ENCODE data around the gene UNC79.

Gene UNC79

DNA sequence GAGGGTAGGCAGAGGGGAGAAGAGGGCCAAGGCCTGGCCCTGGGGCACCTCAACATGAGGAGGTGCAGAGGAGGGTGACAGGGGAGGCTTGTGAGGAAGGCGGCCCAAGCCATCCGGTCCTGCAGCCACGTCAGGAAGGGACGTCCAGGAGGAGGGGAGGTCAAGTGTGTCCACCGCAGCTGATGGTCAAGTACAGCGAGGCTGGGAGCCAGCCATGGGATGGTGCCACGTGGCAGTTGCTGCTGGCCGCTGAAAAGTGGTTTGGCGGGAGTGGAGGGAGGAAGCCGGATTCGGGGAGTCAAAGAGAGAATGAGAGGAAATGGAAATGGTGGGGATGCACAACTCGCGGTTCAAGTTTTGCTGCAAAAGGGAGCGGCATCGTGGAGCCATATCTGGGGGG, 316.4 kb downstream of the UNC79 start:
- TF ChIP-seq CTCF (IDR thresholded peaks at IDR 0.05; ENCODE audit: low read depth, low read length, missing control alignments) = no peak
- in situ Hi-C loops (cut with HindIII; ENCODE audit: low pct_ligation_motif_present, low sequenced_read_pairs) = no loop called here
- no peak for DNase-seq
- no peaks in the 10 kb centered on the region for H3K27me3 ChIP-seq (replicated peaks)
- no peaks in the 10 kb centered on the region for H3K36me3 ChIP-seq (replicated peaks)
- H3K4me3 ChIP-seq (ENCODE audit: low read depth, low read length) = no peak overlapping the region
- no peak overlapping the region for H3K27ac ChIP-seq

- no peaks in the 10 kb centered on the region for H3K36me3 ChIP-seq (replicated peaks)
- no peak overlapping the region for H3K27ac ChIP-seq
- no peaks in the 10 kb centered on the region for H3K27me3 ChIP-seq (replicated peaks)
- no peak for DNase-seq
- TF ChIP-seq CTCF (IDR thresholded peaks at IDR 0.05; ENCODE audit: low read depth, low read length, missing control alignments) = no peak
- in situ Hi-C loops (cut with HindIII; ENCODE audit: low pct_ligation_motif_present, low sequenced_read_pairs) = no loop called here
- no peak overlapping the region for H3K4me3 ChIP-seq (ENCODE audit: low read depth, low read length)
Measured at GRCh38 chr14:93747560-93747959, 316.8 kb downstream of the UNC79 start.

DNA sequence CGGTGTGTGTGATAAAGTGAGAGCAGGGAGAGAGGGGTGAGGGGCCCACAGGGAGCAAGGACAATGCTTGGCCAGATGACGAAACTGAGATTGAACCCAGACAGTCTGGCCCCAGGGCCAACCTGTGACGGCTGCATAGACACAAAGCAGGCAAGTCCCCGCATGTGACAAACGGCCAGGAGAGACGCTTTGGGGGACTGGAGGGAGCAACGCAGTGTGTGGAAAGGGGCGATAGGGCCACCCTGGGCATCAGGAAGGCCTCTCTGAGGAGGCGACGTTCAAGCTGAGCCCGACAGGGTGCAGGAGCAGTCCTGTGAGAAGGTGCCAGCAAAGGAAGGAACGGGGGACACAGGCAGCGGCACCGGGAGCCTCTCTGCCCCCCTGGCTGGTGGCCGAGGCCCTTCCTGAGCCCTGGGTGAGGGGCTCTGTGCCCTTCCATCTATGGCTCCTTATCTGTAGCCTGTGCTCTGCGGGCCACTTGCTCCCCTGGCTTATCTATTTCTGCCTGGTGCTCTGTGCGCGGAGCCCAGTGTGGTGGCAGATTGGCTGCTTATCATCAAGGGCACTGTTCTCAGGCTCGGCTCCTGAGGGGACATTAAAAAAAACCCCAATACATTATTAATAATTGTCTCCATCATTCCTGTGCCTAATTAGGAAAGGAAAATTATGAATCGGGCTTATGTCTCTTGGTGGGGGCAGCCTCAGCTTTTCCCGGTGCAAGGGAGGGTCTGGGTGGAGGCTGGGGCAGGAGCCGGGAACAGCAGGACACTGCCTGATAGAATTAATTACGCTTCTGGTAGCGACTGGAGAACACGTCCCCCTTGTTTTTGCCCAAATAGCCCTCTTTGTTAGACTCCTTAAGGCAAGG, 317.7 kb downstream of the UNC79 start:
- Histone ChIP-seq H3K27ac (no peak overlapping the region), H3K36me3 (replicated peaks) (no peaks in the 10 kb centered on the region), H3K4me3 (ENCODE audit: low read depth, low read length) (no peak overlapping the region), H3K27me3 (replicated peaks) (no peaks in the 10 kb centered on the region)
- DNase-seq = no peak
- in situ Hi-C loops (cut with HindIII; ENCODE audit: low pct_ligation_motif_present, low sequenced_read_pairs) = no loop called here
- no peak for TF ChIP-seq CTCF (IDR thresholded peaks at IDR 0.05; ENCODE audit: low read depth, low read length, missing control alignments)

- no peak for TF ChIP-seq CTCF (IDR thresholded peaks at IDR 0.05; ENCODE audit: low read depth, low read length, missing control alignments)
- in situ Hi-C loops (cut with HindIII; ENCODE audit: low pct_ligation_motif_present, low sequenced_read_pairs) = no loop called here
- H3K4me3 ChIP-seq (ENCODE audit: low read depth, low read length) = no peak overlapping the region
- no peaks in the 10 kb centered on the region for H3K27me3 ChIP-seq (replicated peaks)
- H3K36me3 ChIP-seq (replicated peaks) = no peaks in the 10 kb centered on the region
- no peak for DNase-seq
- H3K27ac ChIP-seq = no peak overlapping the region
Measured at GRCh38 chr14:93749076-93749420, 318.3 kb downstream of the UNC79 start.

DNA sequence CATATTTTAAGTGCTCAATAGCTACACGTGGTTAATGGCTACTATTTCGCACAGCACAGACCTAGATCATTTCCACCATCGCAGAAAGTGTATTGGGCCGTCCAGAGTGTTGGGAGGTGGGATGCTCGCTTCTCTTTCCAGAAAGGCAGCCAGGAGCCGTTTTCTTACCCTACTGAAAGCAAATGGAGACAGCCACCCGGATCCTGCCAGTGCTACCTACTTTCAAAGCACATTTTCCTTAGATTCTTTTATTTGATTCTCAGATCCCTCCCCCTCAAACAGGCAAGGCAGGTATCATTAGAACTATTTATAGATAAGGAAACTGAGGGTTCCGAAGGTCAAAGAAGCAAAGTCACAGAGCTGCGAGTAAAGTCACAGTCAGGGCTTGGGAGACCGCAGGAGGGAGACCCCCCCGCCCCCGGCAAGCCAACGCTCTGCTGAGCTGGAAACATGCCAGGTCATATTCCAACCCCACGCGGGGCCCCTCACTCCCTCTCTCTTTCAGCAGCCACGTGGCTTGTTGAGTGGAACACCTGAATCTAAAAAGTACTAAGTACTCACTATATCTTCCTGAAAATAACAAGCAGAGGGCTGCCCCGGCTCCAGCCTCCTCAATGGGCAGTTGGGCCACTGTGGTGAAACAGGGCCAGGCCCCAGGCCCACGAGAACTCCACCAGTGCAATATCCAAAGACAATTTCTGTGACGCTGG, 321.4 kb downstream of the UNC79 start:
- Histone ChIP-seq H3K27ac (no peak overlapping the region), H3K36me3 (replicated peaks) (no peaks in the 10 kb centered on the region), H3K4me3 (ENCODE audit: low read depth, low read length) (no peak overlapping the region), H3K27me3 (replicated peaks) (no peaks in the 10 kb centered on the region)
- no peak for TF ChIP-seq CTCF (IDR thresholded peaks at IDR 0.05; ENCODE audit: low read depth, low read length, missing control alignments)
- in situ Hi-C loops (cut with HindIII; ENCODE audit: low pct_ligation_motif_present, low sequenced_read_pairs) = no loop called here
- no peak for DNase-seq
